H9 (cell line): ENCODE results near the gene PUM1. TPM values are rescaled to one million over a fixed set of nuclear protein-coding genes. Genes with fewer than 3 reads are reported as not detected.
A peak's percentile ranks its signal among the peaks of the same experiment; 100 is the strongest.

Experiments
- DNase-seq: peaks from one replicate; pipeline ENCODE4 v3.0.0-alpha.2; 2017
- H2AFZ ChIP-seq: one replicate; pipeline ENCODE4 v1.6.1; 2013; ENCODE audit warnings: mild to moderate bottlenecking, low read length, control low read depth, moderate library complexity
- H2AK5ac ChIP-seq: 2 replicates; pipeline ENCODE4 v1.6.1; 2013; ENCODE audit warnings: low read length, control low read depth, mixed read lengths; ENCODE audit not compliant: insufficient read length
- H2BK120ac ChIP-seq: one replicate; pipeline ENCODE4 v1.6.1; 2013; ENCODE audit warnings: low read depth, mild to moderate bottlenecking, low read length, control low read depth, inconsistent platforms; ENCODE audit not compliant: poor library complexity, severe bottlenecking
- H2BK12ac ChIP-seq: 2 replicates; pipeline ENCODE4 v1.6.1; 2013; ENCODE audit warnings: low read length, control low read depth, mixed read lengths, low read depth; ENCODE audit not compliant: insufficient read length
- H2BK15ac ChIP-seq: 2 replicates; pipeline ENCODE4 v1.6.1; 2013; ENCODE audit warnings: low read depth, low read length, control low read depth
- H2BK20ac ChIP-seq: one replicate; pipeline ENCODE4 v1.6.1; 2013; ENCODE audit warnings: low read depth, mild to moderate bottlenecking, low read length, control low read depth, inconsistent platforms; ENCODE audit not compliant: poor library complexity, severe bottlenecking
- H2BK5ac ChIP-seq: 2 replicates; pipeline ENCODE4 v1.6.1; 2013; ENCODE audit warnings: low read length, control low read depth, mixed read lengths; ENCODE audit not compliant: insufficient read length
- H3K14ac ChIP-seq: 2 replicates; pipeline ENCODE4 v1.6.1; 2013; ENCODE audit warnings: low read length, control low read depth; ENCODE audit not compliant: insufficient read depth
- H3K18ac ChIP-seq: 2 replicates; pipeline ENCODE4 v1.6.1; 2013; ENCODE audit warnings: low read depth, mild to moderate bottlenecking, mixed read lengths, low read length, control low read depth; ENCODE audit not compliant: insufficient read length
- H3K23ac ChIP-seq: 2 replicates; pipeline ENCODE4 v1.6.1; 2013; ENCODE audit warnings: low read length, control low read depth, mixed read lengths, low read depth; ENCODE audit not compliant: insufficient read length
- H3K23me2 ChIP-seq: 2 replicates; pipeline ENCODE4 v1.6.1; 2013; ENCODE audit warnings: low read depth, mild to moderate bottlenecking, mixed read lengths, low read length, control low read depth; ENCODE audit not compliant: insufficient read length, poor library complexity, severe bottlenecking
- H3K27ac ChIP-seq: 2 replicates; pipeline ENCODE4 v1.5.1; 2013; ENCODE audit warnings: low read length, control low read depth, mixed read lengths, low read depth; ENCODE audit not compliant: insufficient read length
- H3K27me3 ChIP-seq: 2 replicates; pipeline ENCODE4 v1.6.1; 2013; ENCODE audit warnings: low read length, control low read depth, inconsistent platforms; ENCODE audit not compliant: insufficient read depth
- H3K4ac ChIP-seq: 2 replicates; pipeline ENCODE4 v1.6.1; 2013; ENCODE audit warnings: low read depth, mild to moderate bottlenecking, control low read depth, inconsistent platforms, low read length, moderate library complexity
- H3K4me1 ChIP-seq: 2 replicates; pipeline ENCODE4 v1.6.1; 2013; ENCODE audit warnings: low read length, control low read depth, inconsistent platforms; ENCODE audit not compliant: insufficient read depth
- H3K4me2 ChIP-seq: 2 replicates; pipeline ENCODE4 v1.6.1; 2013; ENCODE audit warnings: low read length, control low read depth, mixed read lengths; ENCODE audit not compliant: insufficient read length, insufficient read depth
- H3K56ac ChIP-seq: 2 replicates; pipeline ENCODE4 v1.6.1; 2013; ENCODE audit warnings: low read depth, mild to moderate bottlenecking, mixed read lengths, low read length, control low read depth; ENCODE audit not compliant: insufficient read length
- H3K79me1 ChIP-seq: 2 replicates; pipeline ENCODE4 v1.6.1; 2013; ENCODE audit warnings: low read depth, mild to moderate bottlenecking, moderate library complexity, low read length, control low read depth, inconsistent platforms; ENCODE audit not compliant: insufficient read depth, poor library complexity, severe bottlenecking
- H3K79me2 ChIP-seq: 2 replicates; pipeline ENCODE4 v1.6.1; 2013; ENCODE audit warnings: low read length, control low read depth, inconsistent platforms; ENCODE audit not compliant: insufficient read depth
- H3K9ac ChIP-seq: 2 replicates; pipeline ENCODE4 v1.6.1; 2013; ENCODE audit warnings: low read length, control low read depth, mixed read lengths; ENCODE audit not compliant: insufficient read length; ENCODE audit errors: extremely low read depth
- H3K9me3 ChIP-seq: one replicate; pipeline ENCODE4 v1.6.1; 2013; ENCODE audit warnings: low read depth, low read length, inconsistent platforms; ENCODE audit not compliant: control insufficient read depth
- H3T11ph ChIP-seq: one replicate; pipeline ENCODE4 v1.6.1; 2013; ENCODE audit warnings: mild to moderate bottlenecking, low read length, control low read depth, inconsistent platforms
- H4K20me1 ChIP-seq: one replicate; pipeline ENCODE4 v1.6.1; 2013; ENCODE audit not compliant: control insufficient read depth, insufficient read length, insufficient read depth
- H4K5ac ChIP-seq: 2 replicates; pipeline ENCODE4 v1.6.1; 2013; ENCODE audit warnings: low read depth, mild to moderate bottlenecking, mixed read lengths, low read length, control low read depth; ENCODE audit not compliant: insufficient read length
- H4K8ac ChIP-seq: replicated peaks from 2 replicates; pipeline ENCODE4 v1.6.1; 2013; ENCODE audit warnings: low read length, control low read depth, mixed read lengths, low read depth; ENCODE audit not compliant: insufficient read length
- H4K91ac ChIP-seq: 2 replicates; pipeline ENCODE4 v1.6.1; 2013; ENCODE audit warnings: low read depth, mild to moderate bottlenecking, moderate library complexity, mixed read lengths, low read length, control low read depth; ENCODE audit not compliant: insufficient read length
- H3K27ac Mint-ChIP-seq, 3 experiments: 2 replicates in 2 of 3; 3 replicates in 1 of 3; pipeline ENCODE4 v1.8.0; 2020 to 2021; ENCODE audit warnings: mixed read lengths in 3 of 3, mild to moderate bottlenecking in 1 of 3, moderate library complexity in 1 of 3
- H3K27me3 Mint-ChIP-seq: 2 replicates; pipeline ENCODE4 v1.8.0; 2021; ENCODE audit warnings: low read depth, mild to moderate bottlenecking, moderate library complexity, mixed read lengths
- H3K36me3 Mint-ChIP-seq, 3 experiments: 2 replicates in 2 of 3; 3 replicates in 1 of 3; pipeline ENCODE4 v1.8.0; 2020 to 2021; ENCODE audit warnings: low read depth in 3 of 3, mixed read lengths in 3 of 3; ENCODE audit not compliant: insufficient read depth in 1 of 3
- H3K4me1 Mint-ChIP-seq, 2 experiments: 2 replicates each; pipeline ENCODE4 v1.8.0; 2020; ENCODE audit warnings: mixed read lengths in 2 of 2
- H3K4me3 Mint-ChIP-seq, 2 experiments: 2 replicates in 1 of 2; 3 replicates in 1 of 2; pipeline ENCODE4 v1.8.0; 2020 to 2021; ENCODE audit warnings: mild to moderate bottlenecking in 2 of 2, mixed read lengths in 2 of 2, moderate library complexity in 1 of 2
- H3K9me3 Mint-ChIP-seq, 2 experiments: 2 replicates in 1 of 2; 3 replicates in 1 of 2; pipeline ENCODE4 v1.8.0; 2020; ENCODE audit warnings: mild to moderate bottlenecking in 2 of 2, mixed read lengths in 2 of 2, moderate library complexity in 1 of 2
- WGBS: extraction: QIAGEN DNeasy Blood & Tissue Kit; methylation state at CpG from one replicate; pipeline ENCODE4 v1.1.7; 2013; ENCODE audit warnings: missing lambda C conversion rate, low lambda C conversion rate, mixed read lengths; ENCODE audit not compliant: insufficient read length; ENCODE audit errors: extremely low coverage; 5-methylcytosine and 5-hydroxymethylcytosine counted together
- total RNA-seq: library from RNA; stranded (reverse); gene quantifications from 2 replicates; pipeline ENCODE4 v1.2.1, GENCODE V29; 2021
- TF ChIP-seq, protein P1 (sequence below): fragments of 200-600 bp; sonication (generic); conservative IDR thresholded peaks from 3 replicates; pipeline ENCODE4 v1.8.0; 2021; ENCODE audit warnings: antibody characterized with exemption, mild to moderate bottlenecking

The PUM1 gene
- total RNA-seq, 1 experiment from 2014 or later = 164 TPM

DNA sequence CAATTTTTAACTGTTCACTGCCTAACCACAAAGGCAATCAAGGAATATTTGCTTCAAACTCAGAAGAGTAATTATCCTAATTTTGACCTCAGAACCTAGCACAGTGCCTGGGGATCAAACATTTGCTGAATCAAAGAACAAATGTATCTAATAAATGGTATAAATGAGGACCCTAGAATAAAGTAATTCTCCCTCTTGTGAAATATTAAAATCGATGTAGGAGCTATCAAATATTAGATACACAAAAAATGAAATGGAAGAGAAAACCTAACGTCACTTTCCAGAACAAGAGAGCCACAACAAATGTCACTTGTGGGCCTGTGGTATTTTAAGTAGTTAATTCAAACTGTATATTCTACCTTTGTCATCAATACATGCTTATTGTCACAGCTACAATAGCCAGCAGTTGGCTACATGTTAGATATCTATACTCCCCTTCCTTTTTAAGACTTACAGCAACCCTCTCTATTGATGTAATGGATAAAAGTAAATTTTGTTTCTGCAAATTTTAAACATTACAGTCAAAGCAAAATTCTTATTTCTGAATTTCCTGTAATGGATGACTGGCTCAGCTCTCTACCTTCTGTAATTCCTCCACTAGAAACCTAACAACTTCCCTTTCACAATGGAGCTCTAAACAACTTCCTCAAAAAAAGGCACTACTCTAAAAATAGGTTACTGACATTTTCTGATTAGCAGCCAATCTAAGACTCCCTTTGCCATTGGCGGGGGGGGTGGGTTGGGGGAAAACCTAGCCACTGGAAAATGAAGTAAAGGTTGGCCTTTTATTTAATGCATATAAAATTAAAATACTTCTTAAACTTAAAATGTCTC lies 37.6 kb downstream of the PUM1 start:
- H2AK5ac ChIP-seq = no peak overlapping the region
- no peak overlapping the region for H2BK5ac ChIP-seq
- TF ChIP-seq, protein P1, sequence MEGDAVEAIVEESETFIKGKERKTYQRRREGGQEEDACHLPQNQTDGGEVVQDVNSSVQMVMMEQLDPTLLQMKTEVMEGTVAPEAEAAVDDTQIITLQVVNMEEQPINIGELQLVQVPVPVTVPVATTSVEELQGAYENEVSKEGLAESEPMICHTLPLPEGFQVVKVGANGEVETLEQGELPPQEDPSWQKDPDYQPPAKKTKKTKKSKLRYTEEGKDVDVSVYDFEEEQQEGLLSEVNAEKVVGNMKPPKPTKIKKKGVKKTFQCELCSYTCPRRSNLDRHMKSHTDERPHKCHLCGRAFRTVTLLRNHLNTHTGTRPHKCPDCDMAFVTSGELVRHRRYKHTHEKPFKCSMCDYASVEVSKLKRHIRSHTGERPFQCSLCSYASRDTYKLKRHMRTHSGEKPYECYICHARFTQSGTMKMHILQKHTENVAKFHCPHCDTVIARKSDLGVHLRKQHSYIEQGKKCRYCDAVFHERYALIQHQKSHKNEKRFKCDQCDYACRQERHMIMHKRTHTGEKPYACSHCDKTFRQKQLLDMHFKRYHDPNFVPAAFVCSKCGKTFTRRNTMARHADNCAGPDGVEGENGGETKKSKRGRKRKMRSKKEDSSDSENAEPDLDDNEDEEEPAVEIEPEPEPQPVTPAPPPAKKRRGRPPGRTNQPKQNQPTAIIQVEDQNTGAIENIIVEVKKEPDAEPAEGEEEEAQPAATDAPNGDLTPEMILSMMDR = no peak
- no peak overlapping the region for H3K9ac ChIP-seq
- H2BK15ac ChIP-seq = no peak overlapping the region
- H3K79me2 ChIP-seq = peaks cover 32% of the 10 kb centered on the region
- H2BK120ac ChIP-seq = no peak overlapping the region
- peaks cover 8 to 34% (median 31%) of the 10 kb centered on the region in 3 experiments; a peak in 6 of 7 replicates for H3K36me3 Mint-ChIP-seq
- H3K23ac ChIP-seq = no peak overlapping the region
- H3K9me3 Mint-ChIP-seq = no peaks in the 10 kb centered on the region
- H3T11ph ChIP-seq = no peak overlapping the region
- H3K18ac ChIP-seq = no peak overlapping the region
- H3K27ac ChIP-seq = no peak overlapping the region
- no peaks in the 10 kb centered on the region for H3K23me2 ChIP-seq
- no peak for DNase-seq
- no peak overlapping the region for H4K8ac ChIP-seq
- H3K4me3 Mint-ChIP-seq = no peak overlapping the region
- no peaks in the 10 kb centered on the region for H4K20me1 ChIP-seq
- H4K5ac ChIP-seq = no peak overlapping the region
- no peaks in the 10 kb centered on the region for H3K27me3 Mint-ChIP-seq
- no peak overlapping the region for H2BK12ac ChIP-seq
- WGBS = no CpG with 5 or more reads among the region's 3 CpGs
- peaks cover 5% of the 10 kb centered on the region for H3K79me1 ChIP-seq
- H3K4me1 Mint-ChIP-seq = peaks cover 56 to 72% of the 10 kb centered on the region in 2 experiments
- H4K91ac ChIP-seq = no peak overlapping the region
- H3K56ac ChIP-seq = no peak overlapping the region
- H3K4me1 ChIP-seq = peaks cover 7% of the 10 kb centered on the region; the same call in 1 of the 2 replicates
- no peaks in the 10 kb centered on the region for H3K9me3 ChIP-seq
- H3K27me3 ChIP-seq = no peaks in the 10 kb centered on the region
- H3K4ac ChIP-seq = no peak overlapping the region
- H3K4me2 ChIP-seq = no peak overlapping the region
- H3K27ac Mint-ChIP-seq = peak overlapping the region in 1 of 3 experiments; percentile 26; a peak in 1 of 7 replicates
- no peak overlapping the region for H2BK20ac ChIP-seq
- no peak overlapping the region for H2AFZ ChIP-seq
- H3K14ac ChIP-seq = no peak overlapping the region
